ENCODE results near the gene TEX35. TPM values are rescaled to one million over a fixed set of nuclear protein-coding genes. Genes with fewer than 3 reads are reported as not detected.

TEX35 gene
- total and polyA plus RNA-seq, 10 of the 15 experiments (the other 5 are each of a cell fraction or from before 2014, with no cell fraction given), result not detected

- in situ Hi-C loops (cut with MboI) (loop anchor here (25.0 kb wide), 1 partner anchor 220 kb away; no protein-coding TSS in a partner anchor), intact Hi-C loops (cut with micrococcal nuclease; ENCODE audit: unreplicated experiment) (loop anchor here (1.0 to 10.0 kb wide), 5 partner anchors 66 to 825 kb away; partner anchors contain the start of gene AXDND1)
- Histone ChIP-seq H3K4me3 (peak overlapping the region; percentile 80), H4K20me1 (ENCODE audit: control insufficient read depth, insufficient read depth) (no peaks in the 10 kb centered on the region), H3K27ac (ENCODE audit: control insufficient read depth, insufficient read depth) (peak overlapping the region; percentile 82), H2AFZ (ENCODE audit: control insufficient read depth, low read depth, low read length) (peak overlapping the region; percentile 100), H3K36me3 (ENCODE audit: control insufficient read depth in 2 of 2, insufficient read depth in 2 of 2, low read length in 1 of 2) (0 out of 4 replicates have a peak, but pooled peaks cover 0 to 4% of the 10 kb centered on the region in 2 experiments), H3K79me2 (ENCODE audit: control insufficient read depth, insufficient read depth, low read length) (peaks cover 1% of the 10 kb centered on the region; the same call in 1 of the 2 replicates), H3K4me1 (ENCODE audit: control insufficient read depth, insufficient read depth, low read length) (peaks cover 7% of the 10 kb centered on the region), H3K9me3 (replicated peaks; ENCODE audit: control insufficient read depth, insufficient read depth, low read length) (no peaks in the 10 kb centered on the region), H3K4me2 (ENCODE audit: control insufficient read depth, insufficient read depth) (peak overlapping the region; percentile 82), H3K27me3 (replicated peaks in 1 of 2; ENCODE audit: control insufficient read depth in 2 of 2, insufficient read depth in 2 of 2, low read length in 1 of 2) (no peaks in the 10 kb centered on the region), H3K9ac (ENCODE audit: control insufficient read depth, insufficient read depth, low read length) (peak overlapping the region; percentile 87)
- ChIA-PET SMC1A (ENCODE audit: uncharacterized antibody, unreplicated experiment) (interaction anchor here (0.6 to 12.6 kb wide), 22 partner anchors 23 to 460 kb away, joined by 3 to 166 read pairs (median 4); no protein-coding TSS in a partner anchor), CTCF (interaction anchor here (0.6 to 15.3 kb wide), 64 partner anchors 10 to 833 kb away, joined by 3 to 283 read pairs (median 4); partner anchors contain the start of gene RALGPS2), RAD21 (ENCODE audit: unreplicated experiment) (interaction anchor here (0.6 to 9.5 kb wide), 24 partner anchors 10 to 1637 kb away, joined by 3 to 200 read pairs (median 5); partner anchors contain the start of gene RALGPS2), POLR2A (interaction anchor here (0.8 to 1.9 kb wide), 3 partner anchors 184 to 461 kb away, joined by 3 to 5 read pairs (median 3); no protein-coding TSS in a partner anchor)
- WGBS (ENCODE audit: insufficient coverage, insufficient replicate concordance, low lambda C conversion rate, missing lambda C conversion rate), result under 1% methylated on average over 39 of the region's 66 CpGs
- FAIRE-seq (no peak), ATAC-seq (peak; percentile 94), DNase-seq (ENCODE audit: low read depth, low spot score) (peak; percentile 52)
- TSS peak; percentile 82 for BruUV-seq (replicated peaks)
- TF ChIP-seq RB1 (IDR thresholded peaks at IDR 0.05; ENCODE audit: borderline replicate concordance) (no peak), CBFB (IDR thresholded peaks at IDR 0.05; ENCODE audit: low read depth) (0 out of 2 replicates have a peak, but pooled peaks have one; percentile 52), CREB1 (IDR thresholded peaks at IDR 0.05; ENCODE audit: low read depth) (0 out of 2 replicates have a peak, but pooled peaks have one; percentile 29), RUNX3 (IDR thresholded peaks at IDR 0.05; ENCODE audit: low read length) (peak; percentile 71), MYB (IDR thresholded peaks at IDR 0.05; ENCODE audit: borderline replicate concordance, low read depth, low read length) (0 out of 2 replicates have a peak, but pooled peaks have one; percentile 35), EGR1 (IDR thresholded peaks at IDR 0.05; ENCODE audit: borderline replicate concordance in 1 of 2, low read depth in 2 of 2, low read length in 2 of 2) (peak in 1 of 2 experiments; percentile 91; a peak in 2 of 3 replicates), SP1 (IDR thresholded peaks at IDR 0.05; ENCODE audit: low read depth, low read length) (no peak), ETV6 (conservative IDR thresholded peaks at IDR 0.05 in 1 of 2, IDR thresholded peaks at IDR 0.05 in 1 of 2; ENCODE audit: borderline replicate concordance in 1 of 2, low read depth in 1 of 2) (0 out of 4 replicates have a peak, but pooled peaks of 1 of the 2 experiments have one; percentile 31), NRF1 (conservative IDR thresholded peaks at IDR 0.05; ENCODE audit: low read depth, low read length) (no peak), CBX5 (IDR thresholded peaks at IDR 0.05; ENCODE audit: low read depth) (peak; percentile 71; the same call in 1 of the 2 replicates), ZNF274 (IDR thresholded peaks at IDR 0.05; ENCODE audit: insufficient read depth, insufficient read length) (no peak), TCF12 (IDR thresholded peaks at IDR 0.05; ENCODE audit: low read depth, low read length) (no peak), SMARCA5 (IDR thresholded peaks at IDR 0.05) (peak; percentile 64), WRNIP1 (IDR thresholded peaks at IDR 0.05; ENCODE audit: borderline replicate concordance, low read depth, low read length) (no peak), IRF3 (IDR thresholded peaks at IDR 0.05) (no peak), IKZF1 (conservative IDR thresholded peaks at IDR 0.05) (peak; percentile 13; the same call in 1 of the 2 replicates)
- TF ChIP-seq, protein P1, sequence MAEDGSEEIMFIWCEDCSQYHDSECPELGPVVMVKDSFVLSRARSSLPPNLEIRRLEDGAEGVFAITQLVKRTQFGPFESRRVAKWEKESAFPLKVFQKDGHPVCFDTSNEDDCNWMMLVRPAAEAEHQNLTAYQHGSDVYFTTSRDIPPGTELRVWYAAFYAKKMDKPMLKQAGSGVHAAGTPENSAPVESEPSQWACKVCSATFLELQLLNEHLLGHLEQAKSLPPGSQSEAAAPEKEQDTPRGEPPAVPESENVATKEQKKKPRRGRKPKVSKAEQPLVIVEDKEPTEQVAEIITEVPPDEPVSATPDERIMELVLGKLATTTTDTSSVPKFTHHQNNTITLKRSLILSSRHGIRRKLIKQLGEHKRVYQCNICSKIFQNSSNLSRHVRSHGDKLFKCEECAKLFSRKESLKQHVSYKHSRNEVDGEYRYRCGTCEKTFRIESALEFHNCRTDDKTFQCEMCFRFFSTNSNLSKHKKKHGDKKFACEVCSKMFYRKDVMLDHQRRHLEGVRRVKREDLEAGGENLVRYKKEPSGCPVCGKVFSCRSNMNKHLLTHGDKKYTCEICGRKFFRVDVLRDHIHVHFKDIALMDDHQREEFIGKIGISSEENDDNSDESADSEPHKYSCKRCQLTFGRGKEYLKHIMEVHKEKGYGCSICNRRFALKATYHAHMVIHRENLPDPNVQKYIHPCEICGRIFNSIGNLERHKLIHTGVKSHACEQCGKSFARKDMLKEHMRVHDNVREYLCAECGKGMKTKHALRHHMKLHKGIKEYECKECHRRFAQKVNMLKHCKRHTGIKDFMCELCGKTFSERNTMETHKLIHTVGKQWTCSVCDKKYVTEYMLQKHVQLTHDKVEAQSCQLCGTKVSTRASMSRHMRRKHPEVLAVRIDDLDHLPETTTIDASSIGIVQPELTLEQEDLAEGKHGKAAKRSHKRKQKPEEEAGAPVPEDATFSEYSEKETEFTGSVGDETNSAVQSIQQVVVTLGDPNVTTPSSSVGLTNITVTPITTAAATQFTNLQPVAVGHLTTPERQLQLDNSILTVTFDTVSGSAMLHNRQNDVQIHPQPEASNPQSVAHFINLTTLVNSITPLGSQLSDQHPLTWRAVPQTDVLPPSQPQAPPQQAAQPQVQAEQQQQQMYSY (CRISPR knock-in tag; IDR thresholded peaks at IDR 0.05), result no peak
Measured at GRCh38 chr1:178542554-178543289, 29.8 kb downstream of the TEX35 start.

All from GM12878 (cell line).